ENCODE results near the gene CSMD2.

Gene CSMD2

GRCh38 chr1:33872275-33872674 is 292.8 kb downstream of the CSMD2 start:
- TF ChIP-seq EZH2 (optimal IDR thresholded peaks at IDR 0.05; ENCODE audit: low read depth, low read length) (no peak), CTCF (IDR thresholded peaks at IDR 0.05; ENCODE audit: low read length) (no peak), EZH2phosphoT487 (IDR thresholded peaks at IDR 0.05; ENCODE audit: low read length) (no peak)
- H4K20me1 ChIP-seq (ENCODE audit: insufficient read depth, low read length) = no peaks in the 10 kb centered on the region
- no peaks in the 10 kb centered on the region for H3K9me3 ChIP-seq (replicated peaks; ENCODE audit: insufficient read depth, low read length)
- H3K4me2 ChIP-seq (ENCODE audit: low read depth, low read length) = no peak overlapping the region
- no peak for DNase-seq
- no peaks in the 10 kb centered on the region for H3K9me2 ChIP-seq (replicated peaks; ENCODE audit: insufficient read depth, low read length)
- H3K4me1 ChIP-seq (ENCODE audit: low read length) = no peaks in the 10 kb centered on the region
- H3F3A ChIP-seq (ENCODE audit: insufficient read depth, low read length) = no peaks in the 10 kb centered on the region
- H3K9ac ChIP-seq (ENCODE audit: low read length) = no peak overlapping the region
- H3K4me3 ChIP-seq (ENCODE audit: low read length) = no peak overlapping the region
- H3K79me2 ChIP-seq (ENCODE audit: low read length) = no peaks in the 10 kb centered on the region
- no peak overlapping the region for H2AFZ ChIP-seq (ENCODE audit: low read length)
- no peak overlapping the region for H3K27ac ChIP-seq (ENCODE audit: low read length)
- no peaks in the 10 kb centered on the region for H3K36me3 ChIP-seq (replicated peaks; ENCODE audit: insufficient read depth, low read length)
- peaks cover 58% of the 10 kb centered on the region for H3K27me3 ChIP-seq (replicated peaks; ENCODE audit: insufficient read depth, low read length)

GRCh38 chr1:33867684-33868083 is 297.3 kb downstream of the CSMD2 start:
- Histone ChIP-seq H3K4me1 (ENCODE audit: low read length) (no peaks in the 10 kb centered on the region), H3K27ac (ENCODE audit: low read length) (no peak overlapping the region), H3K4me3 (ENCODE audit: low read length) (no peak overlapping the region), H2AFZ (ENCODE audit: low read length) (no peak overlapping the region), H3F3A (ENCODE audit: insufficient read depth, low read length) (no peaks in the 10 kb centered on the region), H3K36me3 (replicated peaks; ENCODE audit: insufficient read depth, low read length) (no peaks in the 10 kb centered on the region), H3K27me3 (replicated peaks; ENCODE audit: insufficient read depth, low read length) (peaks cover 33% of the 10 kb centered on the region), H4K20me1 (ENCODE audit: insufficient read depth, low read length) (no peaks in the 10 kb centered on the region), H3K79me2 (ENCODE audit: low read length) (no peaks in the 10 kb centered on the region), H3K9ac (ENCODE audit: low read length) (no peak overlapping the region), H3K9me2 (replicated peaks; ENCODE audit: insufficient read depth, low read length) (no peaks in the 10 kb centered on the region), H3K4me2 (ENCODE audit: low read depth, low read length) (no peak overlapping the region), H3K9me3 (replicated peaks; ENCODE audit: insufficient read depth, low read length) (no peaks in the 10 kb centered on the region)
- TF ChIP-seq EZH2 (optimal IDR thresholded peaks at IDR 0.05; ENCODE audit: low read depth, low read length) (no peak), EZH2phosphoT487 (IDR thresholded peaks at IDR 0.05; ENCODE audit: low read length) (no peak), CTCF (IDR thresholded peaks at IDR 0.05; ENCODE audit: low read length) (no peak)
- no peak for DNase-seq

GRCh38 chr1:33866281-33866680 is 298.7 kb downstream of the CSMD2 start:
- TF ChIP-seq CTCF (IDR thresholded peaks at IDR 0.05; ENCODE audit: low read length) = no peak
- TF ChIP-seq EZH2 (optimal IDR thresholded peaks at IDR 0.05; ENCODE audit: low read depth, low read length) = no peak
- H3K27me3 ChIP-seq (replicated peaks; ENCODE audit: insufficient read depth, low read length) = peaks cover 25% of the 10 kb centered on the region
- no peaks in the 10 kb centered on the region for H3K36me3 ChIP-seq (replicated peaks; ENCODE audit: insufficient read depth, low read length)
- no peaks in the 10 kb centered on the region for H4K20me1 ChIP-seq (ENCODE audit: insufficient read depth, low read length)
- no peaks in the 10 kb centered on the region for H3K79me2 ChIP-seq (ENCODE audit: low read length)
- H3K27ac ChIP-seq (ENCODE audit: low read length) = no peak overlapping the region
- H3F3A ChIP-seq (ENCODE audit: insufficient read depth, low read length) = no peaks in the 10 kb centered on the region
- no peak overlapping the region for H3K4me3 ChIP-seq (ENCODE audit: low read length)
- no peaks in the 10 kb centered on the region for H3K9me3 ChIP-seq (replicated peaks; ENCODE audit: insufficient read depth, low read length)
- no peak overlapping the region for H3K9ac ChIP-seq (ENCODE audit: low read length)
- H3K9me2 ChIP-seq (replicated peaks; ENCODE audit: insufficient read depth, low read length) = no peaks in the 10 kb centered on the region
- no peak overlapping the region for H2AFZ ChIP-seq (ENCODE audit: low read length)
- H3K4me2 ChIP-seq (ENCODE audit: low read depth, low read length) = no peak overlapping the region
- no peaks in the 10 kb centered on the region for H3K4me1 ChIP-seq (ENCODE audit: low read length)
- no peak for DNase-seq

Data from MM.1S (cell line).